GM12873 (cell line): ENCODE results near the gene OTOGL.

Experiments
- CTCF ChIP-seq: IDR thresholded peaks from 2 replicates; pipeline ENCODE4 v1.5.1; 2012; ENCODE audit warnings: low read depth, mild to moderate bottlenecking, moderate library complexity, low read length, control low read depth; ENCODE audit not compliant: insufficient read depth; ENCODE audit errors: missing control alignments

The OTOGL gene

GRCh38 chr12:80373666-80374065 is 274.3 kb downstream of the OTOGL start:
- no peak for TF ChIP-seq CTCF

- no peak for TF ChIP-seq CTCF
Observed at GRCh38 chr12:80374615-80375014, 275.3 kb downstream of the OTOGL start.

- TF ChIP-seq CTCF = no peak
Observed at GRCh38 chr12:80377140-80377794, 277.9 kb downstream of the OTOGL start.

- no peak for TF ChIP-seq CTCF
Observed at GRCh38 chr12:80381121-80381520, 281.8 kb downstream of the OTOGL start.

GRCh38 chr12:80382254-80382653 is 282.9 kb downstream of the OTOGL start:
- no peak for TF ChIP-seq CTCF

GRCh38 chr12:80400571-80400991 is 301.2 kb downstream of the OTOGL start:
- TF ChIP-seq CTCF = no peak

GRCh38 chr12:80401191-80401590 is 301.9 kb downstream of the OTOGL start:
- TF ChIP-seq CTCF = no peak
